Measurements from ENCODE around the gene KRTAP17-1. TPM values are rescaled to one million over a fixed set of nuclear protein-coding genes. Genes with fewer than 3 reads are reported as not detected.

KRTAP17-1 gene
- total RNA-seq, 1 donor from 2014 or later = not detected

- no peak overlapping the region for H3K27ac ChIP-seq (replicated peaks)
- no peak for TF ChIP-seq CTCF (IDR thresholded peaks at IDR 0.05; ENCODE audit: borderline replicate concordance)
- H3K9me3 ChIP-seq (replicated peaks) = peaks cover 19% of the 10 kb centered on the region
- no peaks in the 10 kb centered on the region for H3K4me1 ChIP-seq
- H3K4me3 ChIP-seq = no peak overlapping the region
- intact Hi-C loops (cut with micrococcal nuclease) = no loop called here
- DNase-seq = no peak
- H3K36me3 ChIP-seq = no peaks in the 10 kb centered on the region
- H3K27me3 ChIP-seq (ENCODE audit: low read depth) = peaks cover 66% of the 10 kb centered on the region
These were observed 25.7 kb upstream of the KRTAP17-1 start for GRCh38 chr17:41340934-41341861.

- H3K9me3 ChIP-seq (replicated peaks) = peaks cover 19% of the 10 kb centered on the region
- no peaks in the 10 kb centered on the region for H3K4me1 ChIP-seq
- H3K4me3 ChIP-seq = no peak overlapping the region
- no peaks in the 10 kb centered on the region for H3K36me3 ChIP-seq
- peaks cover 73% of the 10 kb centered on the region for H3K27me3 ChIP-seq (ENCODE audit: low read depth)
- intact Hi-C loops (cut with micrococcal nuclease) = no loop called here
- no peak for DNase-seq
- TF ChIP-seq CTCF (IDR thresholded peaks at IDR 0.05; ENCODE audit: borderline replicate concordance) = no peak
- H3K27ac ChIP-seq (replicated peaks) = no peak overlapping the region
These were observed 25.0 kb upstream of the KRTAP17-1 start for GRCh38 chr17:41340494-41340893.

GRCh38 chr17:41339571-41340172, 24.2 kb upstream of the KRTAP17-1 start:
- Histone ChIP-seq H3K27ac (replicated peaks) (no peak overlapping the region), H3K9me3 (replicated peaks) (peaks cover 19% of the 10 kb centered on the region), H3K27me3 (ENCODE audit: low read depth) (peaks cover 76% of the 10 kb centered on the region), H3K4me1 (no peaks in the 10 kb centered on the region), H3K4me3 (no peak overlapping the region), H3K36me3 (no peaks in the 10 kb centered on the region)
- intact Hi-C loops (cut with micrococcal nuclease) = no loop called here
- TF ChIP-seq CTCF (IDR thresholded peaks at IDR 0.05; ENCODE audit: borderline replicate concordance) = no peak
- no peak for DNase-seq

GRCh38 chr17:41338961-41339485, 23.5 kb upstream of the KRTAP17-1 start:
- no peaks in the 10 kb centered on the region for H3K4me1 ChIP-seq
- peaks cover 77% of the 10 kb centered on the region for H3K27me3 ChIP-seq (ENCODE audit: low read depth)
- TF ChIP-seq CTCF (IDR thresholded peaks at IDR 0.05; ENCODE audit: borderline replicate concordance) = no peak
- no peak for DNase-seq
- no peak overlapping the region for H3K27ac ChIP-seq (replicated peaks)
- H3K4me3 ChIP-seq = no peak overlapping the region
- peaks cover 19% of the 10 kb centered on the region for H3K9me3 ChIP-seq (replicated peaks)
- H3K36me3 ChIP-seq = no peaks in the 10 kb centered on the region
- intact Hi-C loops (cut with micrococcal nuclease) = no loop called here

- Histone ChIP-seq H3K9me3 (replicated peaks) (no peaks in the 10 kb centered on the region), H3K27ac (replicated peaks) (no peak overlapping the region), H3K36me3 (no peaks in the 10 kb centered on the region), H3K4me1 (no peaks in the 10 kb centered on the region), H3K27me3 (ENCODE audit: low read depth) (peaks cover 84% of the 10 kb centered on the region), H3K4me3 (no peak overlapping the region)
- no peak for DNase-seq
- TF ChIP-seq CTCF (IDR thresholded peaks at IDR 0.05; ENCODE audit: borderline replicate concordance) = no peak
- intact Hi-C loops (cut with micrococcal nuclease) = no loop called here
These were observed 20.2 kb upstream of the KRTAP17-1 start for GRCh38 chr17:41335747-41336146.

All from left ventricle myocardium inferior (tissue), 1 donor.